ENCODE results near the gene RMRP.

- TF ChIP-seq ZNF511 (CRISPR knock-in tag; IDR thresholded peaks at IDR 0.05) (no peak), POLR2A (conservative IDR thresholded peaks at IDR 0.05) (no peak), GTF2F1 (IDR thresholded peaks at IDR 0.05; ENCODE audit: low read depth, low read length) (no peak), SMC3 (conservative IDR thresholded peaks at IDR 0.05; ENCODE audit: insufficient read depth, low read depth, low read length) (no peak), SP1 (CRISPR knock-in tag; IDR thresholded peaks at IDR 0.05) (no peak), CTCF (IDR thresholded peaks at IDR 0.05 in 2 of 3, conservative IDR thresholded peaks at IDR 0.05 in 1 of 3; ENCODE audit: insufficient read depth in 2 of 3, low read depth in 1 of 3, low read length in 3 of 3) (no peak), POLR2AphosphoS2 (IDR thresholded peaks at IDR 0.05; ENCODE audit: low read length) (no peak), FOXP1 (CRISPR knock-in tag; IDR thresholded peaks at IDR 0.05) (no peak), USF2 (CRISPR knock-in tag; IDR thresholded peaks at IDR 0.05) (no peak), ZNF174 (CRISPR knock-in tag; IDR thresholded peaks at IDR 0.05) (no peak), KLF6 (CRISPR knock-in tag; IDR thresholded peaks at IDR 0.05; ENCODE audit: borderline replicate concordance) (no peak), ELF1 (tag; IDR thresholded peaks at IDR 0.05) (no peak), FOXK2 (conservative IDR thresholded peaks at IDR 0.05 in 1 of 2, IDR thresholded peaks at IDR 0.05 in 1 of 2; ENCODE audit: low read depth in 2 of 2) (no peak)
- TF ChIP-seq, protein P1, sequence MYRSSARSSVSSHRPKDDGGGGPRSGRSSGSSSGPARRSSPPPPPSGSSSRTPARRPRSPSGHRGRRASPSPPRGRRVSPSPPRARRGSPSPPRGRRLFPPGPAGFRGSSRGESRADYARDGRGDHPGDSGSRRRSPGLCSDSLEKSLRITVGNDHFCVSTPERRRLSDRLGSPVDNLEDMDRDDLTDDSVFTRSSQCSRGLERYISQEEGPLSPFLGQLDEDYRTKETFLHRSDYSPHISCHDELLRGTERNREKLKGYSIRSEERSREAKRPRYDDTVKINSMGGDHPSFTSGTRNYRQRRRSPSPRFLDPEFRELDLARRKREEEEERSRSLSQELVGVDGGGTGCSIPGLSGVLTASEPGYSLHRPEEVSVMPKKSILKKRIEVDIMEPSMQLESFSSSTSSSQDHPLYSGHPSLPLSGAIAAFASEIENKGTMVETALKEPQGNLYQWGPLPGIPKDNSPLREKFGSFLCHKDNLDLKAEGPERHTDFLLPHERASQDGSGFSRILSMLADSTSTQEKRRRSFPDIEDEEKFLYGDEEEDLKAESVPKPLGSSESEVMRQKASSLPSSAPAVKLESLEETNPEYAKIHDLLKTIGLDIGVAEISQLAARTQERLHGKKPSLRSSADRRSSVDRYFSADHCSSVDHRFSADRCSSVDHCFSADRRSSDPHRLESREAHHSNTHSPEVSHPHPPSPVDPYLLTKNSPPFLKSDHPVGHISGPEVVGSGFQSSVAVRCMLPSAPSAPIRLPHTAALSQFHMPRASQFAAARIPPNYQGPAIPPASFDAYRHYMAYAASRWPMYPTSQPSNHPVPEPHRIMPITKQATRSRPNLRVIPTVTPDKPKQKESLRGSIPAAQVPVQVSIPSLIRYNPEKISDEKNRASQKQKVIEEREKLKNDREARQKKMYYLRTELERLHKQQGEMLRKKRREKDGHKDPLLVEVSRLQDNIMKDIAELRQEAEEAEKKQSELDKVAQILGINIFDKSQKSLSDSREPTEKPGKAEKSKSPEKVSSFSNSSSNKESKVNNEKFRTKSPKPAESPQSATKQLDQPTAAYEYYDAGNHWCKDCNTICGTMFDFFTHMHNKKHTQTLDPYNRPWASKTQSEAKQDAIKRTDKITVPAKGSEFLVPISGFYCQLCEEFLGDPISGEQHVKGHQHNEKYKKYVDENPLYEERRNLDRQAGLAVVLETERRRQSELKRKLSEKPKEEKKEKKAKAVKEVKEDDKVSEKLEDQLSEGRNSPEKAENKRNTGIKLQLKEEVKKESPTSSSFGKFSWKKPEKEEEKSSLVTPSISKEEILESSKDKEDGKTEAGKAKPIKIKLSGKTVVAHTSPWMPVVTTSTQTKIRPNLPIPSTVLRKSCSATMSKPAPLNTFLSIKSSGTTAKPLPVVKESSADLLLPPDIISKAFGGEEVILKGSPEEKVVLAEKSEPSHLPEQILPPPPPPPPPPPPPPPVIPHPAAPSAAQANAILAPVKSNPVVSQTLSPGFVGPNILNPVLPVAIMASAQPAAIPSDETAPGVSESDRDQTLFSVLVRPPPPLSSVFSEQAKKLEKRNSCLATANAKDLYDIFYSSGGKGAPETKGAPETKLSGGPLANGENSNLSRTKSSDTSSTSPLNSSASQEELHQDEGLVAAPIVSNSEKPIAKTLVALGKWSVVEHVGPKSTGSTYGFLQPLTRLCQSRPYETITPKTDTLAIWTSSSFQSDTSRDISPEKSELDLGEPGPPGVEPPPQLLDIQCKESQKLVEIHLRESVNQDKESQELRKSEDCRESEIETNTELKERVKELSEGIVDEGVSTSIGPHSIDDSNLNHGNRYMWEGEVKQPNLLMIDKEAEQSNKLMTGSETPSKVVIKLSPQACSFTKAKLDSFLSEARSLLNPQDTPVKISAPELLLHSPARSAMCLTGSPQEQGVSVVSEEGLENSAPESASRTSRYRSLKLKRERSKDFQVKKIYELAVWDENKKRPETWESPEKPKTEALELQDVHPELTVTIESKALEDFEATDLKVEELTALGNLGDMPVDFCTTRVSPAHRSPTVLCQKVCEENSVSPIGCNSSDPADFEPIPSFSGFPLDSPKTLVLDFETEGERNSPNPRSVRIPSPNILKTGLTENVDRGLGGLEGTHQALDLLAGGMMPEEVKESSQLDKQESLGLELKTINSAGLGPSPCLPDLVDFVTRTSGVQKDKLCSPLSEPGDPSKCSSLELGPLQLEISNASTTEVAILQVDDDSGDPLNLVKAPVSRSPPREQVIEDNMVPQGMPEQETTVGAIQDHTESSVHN (IDR thresholded peaks at IDR 0.05; ENCODE audit: borderline replicate concordance in 1 of 2, low read depth in 1 of 2) = no peak
Measured at GRCh38 chr9:35683323-35683722, 25.5 kb upstream of the RMRP start.
